Smooth muscle cell (in vitro differentiated cells): ENCODE results near the gene FMNL2. TPM values are rescaled to one million over a fixed set of nuclear protein-coding genes. Genes with fewer than 3 reads are reported as not detected.
A peak's percentile ranks its signal among the peaks of the same experiment; 100 is the strongest.

Experiments
- DNase-seq: peaks from one replicate; lab custom pipeline; 2025; ENCODE audit not compliant: unreplicated experiment; lab: John Stamatoyannopoulos, UW
- H2AFZ ChIP-seq: fragments of 200-600 bp; sonication (generic); 2 replicates; pipeline ENCODE4 v1.6.0; 2016; ENCODE audit warnings: antibody characterized with exemption, low read depth, mild to moderate bottlenecking
- H3F3A ChIP-seq: fragments of 200-600 bp; sonication (generic); 2 replicates; pipeline ENCODE4 v1.6.0; 2017; ENCODE audit warnings: antibody characterized with exemption, low read depth
- H3K27ac ChIP-seq: fragments of 200-600 bp; sonication (generic); 2 replicates; pipeline ENCODE4 v1.5.1; 2016; ENCODE audit warnings: low read depth, mild to moderate bottlenecking
- H3K27me3 ChIP-seq: fragments of 200-600 bp; sonication (generic); 2 replicates; pipeline ENCODE4 v1.6.1; 2016; ENCODE audit warnings: low read depth, mild to moderate bottlenecking
- H3K36me3 ChIP-seq: fragments of 200-600 bp; sonication (generic); 2 replicates; pipeline ENCODE4 v1.5.1; 2016; ENCODE audit warnings: low read depth
- H3K4me1 ChIP-seq: fragments of 200-600 bp; sonication (generic); 2 replicates; pipeline ENCODE4 v1.5.1; 2016; ENCODE audit warnings: low read depth
- H3K4me2 ChIP-seq: fragments of 200-600 bp; sonication (generic); 2 replicates; pipeline ENCODE4 v1.6.0; 2016; ENCODE audit warnings: mild to moderate bottlenecking
- H3K4me3 ChIP-seq: fragments of 200-600 bp; sonication (generic); 2 replicates; pipeline ENCODE4 v1.5.1; 2016; ENCODE audit warnings: mild to moderate bottlenecking
- H3K79me2 ChIP-seq: fragments of 200-600 bp; sonication (generic); 2 replicates; pipeline ENCODE4 v1.6.0; 2016; ENCODE audit warnings: low read depth, mild to moderate bottlenecking
- H3K9ac ChIP-seq: fragments of 200-600 bp; sonication (generic); 2 replicates; pipeline ENCODE4 v1.6.0; 2016; ENCODE audit warnings: low read depth
- H3K9me3 ChIP-seq: fragments of 200-600 bp; sonication (generic); replicated peaks from 2 replicates; pipeline ENCODE4 v1.5.1; 2016; ENCODE audit warnings: low read depth
- H4K20me1 ChIP-seq: fragments of 200-600 bp; sonication (generic); 2 replicates; pipeline ENCODE4 v1.6.0; 2016; ENCODE audit warnings: low read depth
- CTCF ChIP-seq: fragments of 200-600 bp; sonication (generic); IDR thresholded peaks from 2 replicates; pipeline ENCODE4 v1.5.1; 2017; ENCODE audit warnings: borderline replicate concordance, mild to moderate bottlenecking, antibody characterized with exemption; ENCODE audit not compliant: insufficient read depth, poor library complexity, severe bottlenecking
- WGBS: methylation state at CpG from one replicate; pipeline ENCODE4 v1.1.7; 2016; ENCODE audit warnings: low lambda C conversion rate; 5-methylcytosine and 5-hydroxymethylcytosine counted together
- polyA plus RNA-seq: library from polyadenylated mRNA; unstranded; fragments of >200 nt; fragmentation: Nextera tagmentation; extraction: Ambion mirVana; gene quantifications from 2 replicates; pipeline ENCODE4 v1.2.1, GENCODE V29; 2016
- total RNA-seq: library from RNA; depleted of rRNA; stranded (reverse); fragments of >200 nt; gene quantifications from 2 replicates; pipeline ENCODE4 v1.2.3, GENCODE V29; 2014

The FMNL2 gene
- 33.5 and 37.3 TPM in 2 replicates for total RNA-seq
- polyA plus RNA-seq: 7.4 and 10.5 TPM in 2 replicates

- H3K4me3 ChIP-seq: peak within 1 kb of the TSS; percentile 73
Measured at GRCh38 chr2:152335016-152335725, at the start of gene FMNL2. Gene FMNL2 (plus strand): TSS chr2:152335174.

GRCh38 chr2:152292991-152293390, 42.0 kb upstream of the FMNL2 start:
- no peaks in the 10 kb centered on the region for H3K36me3 ChIP-seq
- no peaks in the 10 kb centered on the region for H3K79me2 ChIP-seq
- no peaks in the 10 kb centered on the region for H3K27me3 ChIP-seq
- H3K9me3 ChIP-seq: no peaks in the 10 kb centered on the region
- no peak overlapping the region for H3K4me3 ChIP-seq
- no peak overlapping the region for H3K4me2 ChIP-seq
- no peaks in the 10 kb centered on the region for H3K4me1 ChIP-seq
- H3K9ac ChIP-seq: no peak overlapping the region
- H3F3A ChIP-seq: no peaks in the 10 kb centered on the region
- no peak for TF ChIP-seq CTCF
- H4K20me1 ChIP-seq: no peaks in the 10 kb centered on the region
- H2AFZ ChIP-seq: no peak overlapping the region
- no peak for DNase-seq
- no peak overlapping the region for H3K27ac ChIP-seq

More at GRCh38 chr2:152335016-152335725, at the start of gene FMNL2:
- Histone ChIP-seq H3K79me2 (peaks cover 46% of the 10 kb centered on the region), H3K9ac (peak within 1 kb of the TSS; percentile 71), H3K4me2 (peak within 1 kb of the TSS; percentile 88), H3F3A (no peaks in the 10 kb centered on the region), H2AFZ (peak within 1 kb of the TSS; percentile 95), H3K27me3 (no peaks in the 10 kb centered on the region), H4K20me1 (peaks cover 34% of the 10 kb centered on the region), H3K4me1 (no peaks in the 10 kb centered on the region), H3K36me3 (no peaks in the 10 kb centered on the region), H3K9me3 (no peaks in the 10 kb centered on the region), H3K27ac (peak within 1 kb of the TSS; percentile 5)
- DNase-seq: peak; percentile 87
- WGBS: 1% methylated on average over 40 of the region's 85 CpGs
- no peak for TF ChIP-seq CTCF

GRCh38 chr2:152297715-152298114, 37.3 kb upstream of the FMNL2 start:
- WGBS: 90% methylated on average over 2 of the region's 2 CpGs
- no peaks in the 10 kb centered on the region for H3K4me1 ChIP-seq
- no peak for DNase-seq

More at GRCh38 chr2:152297715-152298114, 37.3 kb upstream of the FMNL2 start:
- TF ChIP-seq CTCF: no peak
- H2AFZ ChIP-seq: no peak overlapping the region
- no peak overlapping the region for H3K27ac ChIP-seq
- H3K79me2 ChIP-seq: no peaks in the 10 kb centered on the region
- no peaks in the 10 kb centered on the region for H4K20me1 ChIP-seq
- H3K9ac ChIP-seq: no peak overlapping the region
- H3K4me3 ChIP-seq: no peak overlapping the region
- no peaks in the 10 kb centered on the region for H3K9me3 ChIP-seq
- H3F3A ChIP-seq: no peaks in the 10 kb centered on the region
- H3K27me3 ChIP-seq: no peaks in the 10 kb centered on the region
- no peak overlapping the region for H3K4me2 ChIP-seq
- H3K36me3 ChIP-seq: no peaks in the 10 kb centered on the region
